ENCODE data around the gene EXOSC7. TPM values are rescaled to one million over a fixed set of nuclear protein-coding genes. Genes with fewer than 3 reads are reported as not detected.

EXOSC7 gene
- total and polyA plus RNA-seq, 10 of the 15 experiments (the other 5 are each of a cell fraction or from before 2014, with no cell fraction given): 58.0 to 193 (median 82.9) TPM

DNA sequence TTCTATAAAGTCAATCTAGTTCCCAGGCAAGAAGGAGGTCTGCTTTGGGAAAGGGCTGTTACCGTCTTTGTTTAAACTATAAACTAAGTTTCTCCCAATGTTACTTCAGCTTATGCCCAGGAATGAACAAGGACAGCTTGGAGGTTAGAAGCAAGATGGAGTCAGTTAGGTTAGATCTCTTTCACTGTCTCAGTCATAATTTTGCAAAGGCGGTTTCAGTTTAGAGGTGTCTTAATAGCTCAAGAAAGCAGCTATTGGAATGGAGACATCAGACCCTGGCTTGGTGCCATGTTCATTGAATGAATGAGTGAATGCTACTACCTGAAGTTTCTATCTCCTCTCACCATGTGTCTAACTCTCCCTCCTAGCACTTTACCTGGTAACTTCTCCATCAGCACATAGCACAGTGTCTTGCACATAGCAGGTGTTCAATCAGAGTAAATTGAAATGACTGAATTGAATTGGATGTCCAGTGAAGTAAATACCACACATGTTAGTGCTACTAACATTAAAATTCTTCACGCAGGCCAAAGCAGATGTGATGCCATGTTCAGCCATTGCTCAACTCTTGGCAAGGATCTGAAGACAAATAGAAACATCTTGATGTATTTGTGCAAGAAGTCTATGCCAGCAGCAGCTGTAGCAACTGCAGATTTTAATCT lies 78.3 kb downstream of the EXOSC7 start:
- no peaks in the 10 kb centered on the region for H3K27me3 ChIP-seq (replicated peaks in 1 of 2; ENCODE audit: control insufficient read depth in 2 of 2, insufficient read depth in 2 of 2, low read length in 1 of 2)
- no TSS peak for BruUV-seq (replicated peaks)
- H3K9ac ChIP-seq (ENCODE audit: control insufficient read depth, insufficient read depth, low read length): no peak overlapping the region
- H3K4me1 ChIP-seq (ENCODE audit: control insufficient read depth, insufficient read depth, low read length): no peaks in the 10 kb centered on the region
- POLR2A ChIA-PET: no interaction called here
- no peak for ATAC-seq
- FAIRE-seq: no peak
- CTCF ChIA-PET: interaction anchor here (0.6 to 12.6 kb wide), 7 partner anchors 13 to 605 kb away, joined by 3 to 282 read pairs (median 4); no protein-coding TSS in a partner anchor
- 38% methylated on average over 3 of the region's 3 CpGs for WGBS (ENCODE audit: insufficient coverage, insufficient replicate concordance, low lambda C conversion rate, missing lambda C conversion rate)
- H2AFZ ChIP-seq (ENCODE audit: control insufficient read depth, low read depth, low read length): no peak overlapping the region
- no peak for TF ChIP-seq ETV6 (conservative IDR thresholded peaks at IDR 0.05 in 1 of 2, IDR thresholded peaks at IDR 0.05 in 1 of 2; ENCODE audit: borderline replicate concordance in 1 of 2, low read depth in 1 of 2)
- TF ChIP-seq, protein P1, sequence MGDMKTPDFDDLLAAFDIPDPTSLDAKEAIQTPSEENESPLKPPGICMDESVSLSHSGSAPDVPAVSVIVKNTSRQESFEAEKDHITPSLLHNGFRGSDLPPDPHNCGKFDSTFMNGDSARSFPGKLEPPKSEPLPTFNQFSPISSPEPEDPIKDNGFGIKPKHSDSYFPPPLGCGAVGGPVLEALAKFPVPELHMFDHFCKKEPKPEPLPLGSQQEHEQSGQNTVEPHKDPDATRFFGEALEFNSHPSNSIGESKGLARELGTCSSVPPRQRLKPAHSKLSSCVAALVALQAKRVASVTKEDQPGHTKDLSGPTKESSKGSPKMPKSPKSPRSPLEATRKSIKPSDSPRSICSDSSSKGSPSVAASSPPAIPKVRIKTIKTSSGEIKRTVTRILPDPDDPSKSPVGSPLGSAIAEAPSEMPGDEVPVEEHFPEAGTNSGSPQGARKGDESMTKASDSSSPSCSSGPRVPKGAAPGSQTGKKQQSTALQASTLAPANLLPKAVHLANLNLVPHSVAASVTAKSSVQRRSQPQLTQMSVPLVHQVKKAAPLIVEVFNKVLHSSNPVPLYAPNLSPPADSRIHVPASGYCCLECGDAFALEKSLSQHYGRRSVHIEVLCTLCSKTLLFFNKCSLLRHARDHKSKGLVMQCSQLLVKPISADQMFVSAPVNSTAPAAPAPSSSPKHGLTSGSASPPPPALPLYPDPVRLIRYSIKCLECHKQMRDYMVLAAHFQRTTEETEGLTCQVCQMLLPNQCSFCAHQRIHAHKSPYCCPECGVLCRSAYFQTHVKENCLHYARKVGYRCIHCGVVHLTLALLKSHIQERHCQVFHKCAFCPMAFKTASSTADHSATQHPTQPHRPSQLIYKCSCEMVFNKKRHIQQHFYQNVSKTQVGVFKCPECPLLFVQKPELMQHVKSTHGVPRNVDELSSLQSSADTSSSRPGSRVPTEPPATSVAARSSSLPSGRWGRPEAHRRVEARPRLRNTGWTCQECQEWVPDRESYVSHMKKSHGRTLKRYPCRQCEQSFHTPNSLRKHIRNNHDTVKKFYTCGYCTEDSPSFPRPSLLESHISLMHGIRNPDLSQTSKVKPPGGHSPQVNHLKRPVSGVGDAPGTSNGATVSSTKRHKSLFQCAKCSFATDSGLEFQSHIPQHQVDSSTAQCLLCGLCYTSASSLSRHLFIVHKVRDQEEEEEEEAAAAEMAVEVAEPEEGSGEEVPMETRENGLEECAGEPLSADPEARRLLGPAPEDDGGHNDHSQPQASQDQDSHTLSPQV (IDR thresholded peaks at IDR 0.05): 0 out of 2 replicates have a peak, but pooled peaks have one; percentile 38
- SMC1A ChIA-PET (ENCODE audit: uncharacterized antibody, unreplicated experiment): interaction anchor here (1.4 to 6.6 kb wide), 6 partner anchors 9 to 156 kb away, joined by 4 to 120 read pairs (median 21); no protein-coding TSS in a partner anchor
- no peak overlapping the region for H3K27ac ChIP-seq (ENCODE audit: control insufficient read depth, insufficient read depth)
- DNase-seq (ENCODE audit: low read depth, low spot score): no peak
- H3K36me3 ChIP-seq (ENCODE audit: control insufficient read depth in 2 of 2, insufficient read depth in 2 of 2, low read length in 1 of 2): no peaks in the 10 kb centered on the region
- intact Hi-C loops (cut with micrococcal nuclease; ENCODE audit: unreplicated experiment): no loop called here
- no peaks in the 10 kb centered on the region for H3K79me2 ChIP-seq (ENCODE audit: control insufficient read depth, insufficient read depth, low read length)
- H3K4me2 ChIP-seq (ENCODE audit: control insufficient read depth, insufficient read depth): no peak overlapping the region
- in situ Hi-C loops (cut with MboI): no loop called here
- no peaks in the 10 kb centered on the region for H4K20me1 ChIP-seq (ENCODE audit: control insufficient read depth, insufficient read depth)
- RAD21 ChIA-PET (ENCODE audit: unreplicated experiment): interaction anchor here (0.5 to 4.9 kb wide), 3 partner anchors 11 to 307 kb away, joined by 3 to 101 read pairs (median 3); no protein-coding TSS in a partner anchor
- H3K4me3 ChIP-seq: no peak overlapping the region
- no peaks in the 10 kb centered on the region for H3K9me3 ChIP-seq (replicated peaks; ENCODE audit: control insufficient read depth, insufficient read depth, low read length)

All from GM12878 (cell line).